Coronary artery (tissue), 2 donors: ENCODE measurements around the gene ST8SIA6.
"Not testable (repeated sequence)": the region's sequence is repeated elsewhere in the genome, so short reads cannot be mapped to it uniquely, and the experiment has no call there.

ENCODE experiments used
- DNase-seq: peaks from one replicate; pipeline ENCODE4 v3.0.0-alpha.2; 2017; ENCODE audit warnings: low spot score
- H3K27ac ChIP-seq, 2 donors: fragments of 200-600 bp; sonication (generic); one replicate each; pipeline ENCODE4 v1.5.1; 2016 to 2019
- H3K4me3 ChIP-seq: fragments of 200-600 bp; sonication (generic); 2 replicates; pipeline ENCODE4 v1.5.1; 2016; ENCODE audit warnings: mild to moderate bottlenecking, moderate library complexity
- CTCF ChIP-seq: fragments of 200-600 bp; sonication (generic); IDR thresholded peaks from one replicate; pipeline ENCODE4 v1.5.1; 2019; ENCODE audit warnings: antibody characterized with exemption

The ST8SIA6 gene

GRCh38 chr10:17335065-17335464 is 119.3 kb downstream of the ST8SIA6 start:
- no peak overlapping the region for H3K4me3 ChIP-seq
- no peak for TF ChIP-seq CTCF
- DNase-seq: no peak
- no peak overlapping the region for H3K27ac ChIP-seq

GRCh38 chr10:17330501-17330900 is 123.9 kb downstream of the ST8SIA6 start:
- no peak for TF ChIP-seq CTCF
- no peak overlapping the region for H3K27ac ChIP-seq
- no peak for DNase-seq
- no peak overlapping the region for H3K4me3 ChIP-seq

GRCh38 chr10:17326377-17326776 is 128.0 kb downstream of the ST8SIA6 start:
- no peak overlapping the region for H3K27ac ChIP-seq
- DNase-seq: no peak
- no peak for TF ChIP-seq CTCF
- no peak overlapping the region for H3K4me3 ChIP-seq

GRCh38 chr10:17321957-17322356 is 132.4 kb downstream of the ST8SIA6 start:
- H3K4me3 ChIP-seq, DNase-seq, H3K27ac ChIP-seq: not testable (repeated sequence)

- TF ChIP-seq CTCF: no peak
- H3K4me3 ChIP-seq: no peak overlapping the region
- no peak overlapping the region for H3K27ac ChIP-seq
- DNase-seq: no peak
Measured at GRCh38 chr10:17316488-17317170, 137.8 kb downstream of the ST8SIA6 start.

GRCh38 chr10:17309435-17309834 is 145.0 kb downstream of the ST8SIA6 start:
- no peak for DNase-seq

GRCh38 chr10:17307123-17307522 is 147.3 kb downstream of the ST8SIA6 start:
- H3K4me3 ChIP-seq: no peak overlapping the region
- DNase-seq: no peak
- no peak overlapping the region for H3K27ac ChIP-seq
- no peak for TF ChIP-seq CTCF

More at GRCh38 chr10:17309435-17309834, 145.0 kb downstream of the ST8SIA6 start:
- Histone ChIP-seq H3K27ac (no peak overlapping the region), H3K4me3 (no peak overlapping the region)
- no peak for TF ChIP-seq CTCF
